Dendritic cell treated with granulocyte-macrophage colony-stimulating factor and Interleukin-4, amounts not matched to agents 40 ng/mL and 50 ng/mL, for 4 days (primary cell): Measurements from ENCODE around the gene IL6.
"Not testable (repeated sequence)": the region's sequence is repeated elsewhere in the genome, so short reads cannot be mapped to it uniquely, and the experiment has no call there.

ENCODE experiments used
- H3K27ac Mint-ChIP-seq: one replicate; pipeline ENCODE4 v1.8.0; 2022; ENCODE audit warnings: mild to moderate bottlenecking, mixed read lengths
- H3K27me3 Mint-ChIP-seq: one replicate; pipeline ENCODE4 v1.8.0; 2022; ENCODE audit warnings: mild to moderate bottlenecking, mixed read lengths
- H3K36me3 Mint-ChIP-seq: one replicate; pipeline ENCODE4 v1.8.0; 2022; ENCODE audit warnings: low read depth, mixed read lengths
- H3K4me1 Mint-ChIP-seq: one replicate; pipeline ENCODE4 v1.8.0; 2022; ENCODE audit warnings: low read depth, mixed read lengths
- H3K4me3 Mint-ChIP-seq: one replicate; pipeline ENCODE4 v1.8.0; 2022; ENCODE audit warnings: mild to moderate bottlenecking, moderate library complexity, mixed read lengths
- H3K9me3 Mint-ChIP-seq: one replicate; pipeline ENCODE4 v1.8.0; 2022; ENCODE audit warnings: mixed read lengths
- intact Hi-C: fragments of 100-400 bp; cut with micrococcal nuclease; formaldehyde crosslinking; loops from one replicate; pipeline ENCODE4 v1.15.0; 2022

IL6 gene

DNA sequence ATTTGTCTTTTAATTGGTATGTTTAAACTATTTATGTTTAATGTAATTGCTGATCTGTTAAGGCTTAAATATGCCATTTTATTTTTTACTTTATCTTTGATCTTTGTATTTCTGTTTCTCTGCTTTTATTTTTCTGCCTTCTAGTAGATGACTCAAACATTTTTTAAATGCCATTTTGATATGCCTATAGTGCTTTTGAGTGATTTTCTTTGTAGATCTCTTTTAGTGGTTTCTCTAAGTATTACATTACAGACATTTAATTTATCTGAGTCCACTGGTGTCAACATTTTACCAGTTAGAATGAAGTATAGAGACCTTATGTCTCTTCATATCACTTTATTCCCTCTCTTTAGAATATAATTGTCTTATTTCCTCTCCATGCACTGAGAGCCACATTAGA is 32.7 kb downstream of the IL6 start:
- Mint-ChIP-seq H3K9me3 (peaks cover 11% of the 10 kb centered on the region), H3K4me1 (no peaks in the 10 kb centered on the region), H3K27ac (no peak overlapping the region), H3K4me3 (no peak overlapping the region), H3K36me3 (no peaks in the 10 kb centered on the region), H3K27me3 (peaks cover 16% of the 10 kb centered on the region)
- intact Hi-C loops, result no loop called here

DNA sequence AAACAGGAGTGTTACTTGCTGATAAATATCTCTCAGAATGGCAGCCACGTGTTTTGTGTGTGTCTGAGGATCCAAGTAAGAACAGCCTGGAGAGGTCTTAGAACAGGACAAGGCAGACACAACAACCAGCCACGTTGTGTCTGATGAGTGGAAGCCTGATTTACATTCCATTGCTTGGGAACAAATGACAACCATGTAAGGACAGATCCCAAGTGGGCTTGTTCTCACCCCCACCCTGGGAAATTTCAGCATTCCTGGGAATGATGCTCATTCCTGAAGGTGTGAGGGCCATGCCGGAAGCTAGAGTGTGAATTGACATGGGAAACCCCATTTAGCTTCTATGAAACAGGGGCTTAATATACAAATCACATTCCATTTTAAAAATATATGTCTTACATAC is 35.9 kb downstream of the IL6 start:
- intact Hi-C loops, result no loop called here
- Mint-ChIP-seq H3K36me3 (no peaks in the 10 kb centered on the region), H3K4me3 (no peak overlapping the region), H3K27me3 (peaks cover 13% of the 10 kb centered on the region), H3K9me3 (peaks cover 11% of the 10 kb centered on the region), H3K4me1 (no peaks in the 10 kb centered on the region), H3K27ac (no peak overlapping the region)

DNA sequence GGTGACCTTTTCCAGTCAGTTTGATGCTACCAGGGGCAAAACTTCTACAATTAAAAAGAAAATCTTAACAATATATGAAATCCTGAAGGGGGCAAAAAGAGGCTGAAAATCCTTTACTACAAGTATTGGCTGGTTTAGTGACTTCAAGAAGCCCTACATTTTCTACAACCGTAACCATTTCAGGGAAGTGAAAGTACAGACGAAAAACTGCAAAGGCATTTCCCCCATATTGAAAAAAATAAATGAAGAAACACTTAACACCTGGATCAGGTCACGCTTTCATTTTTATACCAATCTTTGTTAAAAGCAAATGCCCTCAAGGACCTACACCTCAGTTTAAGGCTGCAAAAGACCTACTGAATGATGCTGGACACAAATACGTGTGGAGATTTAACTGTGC is 38.6 kb downstream of the IL6 start:
- Mint-ChIP-seq H3K27ac (no peak overlapping the region), H3K4me1 (no peaks in the 10 kb centered on the region), H3K36me3 (no peaks in the 10 kb centered on the region), H3K4me3 (no peak overlapping the region), H3K27me3 (peaks cover 15% of the 10 kb centered on the region), H3K9me3 (peaks cover 1% of the 10 kb centered on the region)
- intact Hi-C loops, result no loop called here

GRCh38 chr7:22771194-22771871 is 44.3 kb downstream of the IL6 start:
- H3K9me3 Mint-ChIP-seq, result no peaks in the 10 kb centered on the region
- no peaks in the 10 kb centered on the region for H3K36me3 Mint-ChIP-seq
- no peak overlapping the region for H3K4me3 Mint-ChIP-seq
- H3K27ac Mint-ChIP-seq, result no peak overlapping the region
- no peaks in the 10 kb centered on the region for H3K4me1 Mint-ChIP-seq
- intact Hi-C loops, result no loop called here
- peaks cover 9% of the 10 kb centered on the region for H3K27me3 Mint-ChIP-seq

DNA sequence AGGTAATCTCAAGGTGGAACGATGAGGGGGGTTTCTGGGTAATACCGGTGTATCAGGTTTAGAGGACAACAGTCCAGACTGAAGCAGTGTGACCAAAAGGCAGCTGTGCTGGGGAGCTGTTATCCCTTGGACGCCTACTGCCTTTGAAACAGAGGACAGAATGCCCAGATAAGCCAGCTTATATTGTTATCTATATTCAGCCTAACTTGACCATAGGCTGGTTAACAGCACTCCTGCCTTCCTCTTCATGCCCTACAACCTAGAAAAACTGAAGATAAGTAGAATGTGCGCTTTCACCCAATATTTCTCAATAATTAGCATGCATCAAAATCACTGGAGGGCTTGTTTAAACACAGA is 44.9 kb downstream of the IL6 start:
- no peaks in the 10 kb centered on the region for H3K36me3 Mint-ChIP-seq
- no peaks in the 10 kb centered on the region for H3K4me1 Mint-ChIP-seq
- no peaks in the 10 kb centered on the region for H3K9me3 Mint-ChIP-seq
- intact Hi-C loops, result no loop called here
- peaks cover 10% of the 10 kb centered on the region for H3K27me3 Mint-ChIP-seq
- H3K27ac Mint-ChIP-seq, result no peak overlapping the region
- no peak overlapping the region for H3K4me3 Mint-ChIP-seq

DNA sequence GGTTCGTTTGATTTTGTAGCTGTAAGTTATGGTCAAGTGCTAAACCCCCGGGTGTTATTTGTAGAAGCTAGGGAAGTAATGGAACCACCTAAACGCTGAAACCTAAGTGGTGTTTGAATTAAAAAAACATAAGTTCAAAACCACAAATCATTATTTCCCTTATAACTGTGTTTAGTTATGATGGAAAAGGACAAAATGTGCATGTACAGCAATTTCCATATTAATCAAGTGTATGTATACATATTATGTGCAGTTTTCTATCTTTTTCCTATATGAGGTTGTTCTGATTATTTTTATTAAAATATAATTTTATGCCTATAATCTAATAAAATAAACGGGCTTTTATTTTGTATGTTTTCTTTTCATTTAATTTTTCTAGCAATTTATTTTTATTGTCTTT is 45.9 kb downstream of the IL6 start:
- Mint-ChIP-seq H3K4me1 (no peaks in the 10 kb centered on the region), H3K4me3 (no peak overlapping the region), H3K27me3 (peaks cover 10% of the 10 kb centered on the region), H3K36me3 (no peaks in the 10 kb centered on the region), H3K27ac (no peak overlapping the region), H3K9me3 (no peaks in the 10 kb centered on the region)
- intact Hi-C loops, result no loop called here

DNA sequence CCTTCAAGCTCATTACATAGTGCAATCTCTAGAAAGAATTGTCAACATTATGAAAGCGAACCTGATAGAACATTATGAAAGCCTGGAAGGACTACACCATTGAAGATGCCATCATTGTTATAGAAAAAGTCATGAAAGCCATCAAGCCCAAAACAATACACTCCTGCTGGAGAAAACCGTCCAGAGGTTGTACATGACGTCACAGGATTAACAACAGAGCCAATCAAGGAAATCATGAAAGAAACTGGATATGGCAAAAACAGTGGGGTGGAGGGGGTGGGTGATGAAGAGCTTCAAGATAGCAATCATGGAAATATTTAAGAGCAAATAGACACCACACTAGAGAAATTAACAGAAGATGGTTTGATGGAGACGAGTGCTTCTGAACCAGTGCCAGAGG is 50.0 kb downstream of the IL6 start:
- no peaks in the 10 kb centered on the region for H3K4me1 Mint-ChIP-seq
- H3K27me3 Mint-ChIP-seq, result peaks cover 4% of the 10 kb centered on the region
- no peak overlapping the region for H3K4me3 Mint-ChIP-seq
- intact Hi-C loops, result loop anchor here (5.0 kb wide), 1 partner anchor 40 kb away; no protein-coding TSS in a partner anchor
- no peak overlapping the region for H3K27ac Mint-ChIP-seq
- no peaks in the 10 kb centered on the region for H3K9me3 Mint-ChIP-seq
- no peaks in the 10 kb centered on the region for H3K36me3 Mint-ChIP-seq

DNA sequence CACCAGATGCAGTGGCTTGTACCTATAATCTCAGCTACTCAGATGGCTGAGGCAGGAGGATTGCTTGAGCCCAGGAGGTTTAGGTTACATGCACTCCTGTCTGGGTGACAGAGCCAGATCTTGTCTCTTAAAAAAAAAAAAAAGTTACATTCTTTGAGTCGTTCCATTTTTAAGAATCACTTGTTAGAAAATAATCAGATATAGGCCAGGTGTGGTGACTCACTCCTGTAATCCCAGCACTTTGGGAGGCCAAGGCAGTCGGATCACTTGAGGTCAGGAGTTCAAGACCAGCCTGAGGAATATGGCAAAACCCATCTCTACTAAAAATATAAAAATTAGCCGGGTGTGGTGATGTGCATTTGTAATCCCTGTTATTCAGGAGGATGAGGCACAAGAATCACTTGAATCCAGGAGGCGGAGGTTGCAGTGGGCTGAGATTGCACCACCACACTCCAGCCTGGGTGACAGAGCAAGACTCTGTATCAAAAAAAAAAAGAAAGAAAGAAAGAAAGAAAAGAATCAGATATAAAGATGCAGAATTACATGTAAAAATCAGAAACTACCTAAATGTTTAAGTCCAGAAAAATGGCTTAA is 52.8 kb downstream of the IL6 start:
- H3K27me3 Mint-ChIP-seq, H3K9me3 Mint-ChIP-seq, H3K4me3 Mint-ChIP-seq, H3K4me1 Mint-ChIP-seq, H3K36me3 Mint-ChIP-seq, H3K27ac Mint-ChIP-seq: not testable (repeated sequence)
- intact Hi-C loops, result loop anchor here (5.0 kb wide), 2 partner anchors 43 to 53 kb away; partner anchors contain the start of gene IL6

DNA sequence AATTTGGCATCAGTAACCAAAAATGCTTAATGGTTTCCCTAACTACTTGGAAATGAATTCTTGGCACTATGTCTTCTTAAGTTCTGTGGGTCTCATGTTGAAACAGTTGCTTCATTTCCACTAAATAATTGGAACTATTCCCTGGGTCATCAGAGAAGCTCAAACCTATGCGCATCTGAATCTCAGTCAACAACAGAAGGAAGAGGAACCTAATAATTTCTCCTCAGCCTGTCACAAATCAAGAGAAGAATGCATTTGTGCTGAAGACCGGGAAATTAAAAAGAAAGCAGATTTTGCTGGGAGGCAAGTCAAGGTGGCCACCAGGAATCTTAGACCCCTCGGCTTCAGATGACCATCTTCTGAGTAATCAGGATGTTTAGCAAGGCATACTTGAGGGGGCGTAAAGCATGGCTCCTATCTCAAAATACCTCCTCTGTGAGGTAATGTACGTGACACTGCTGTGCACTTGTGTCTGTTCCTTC is 54.3 kb downstream of the IL6 start:
- Mint-ChIP-seq H3K4me1 (no peaks in the 10 kb centered on the region), H3K27ac (no peak overlapping the region), H3K36me3 (no peaks in the 10 kb centered on the region), H3K27me3 (peaks cover 9% of the 10 kb centered on the region), H3K4me3 (no peak overlapping the region), H3K9me3 (no peaks in the 10 kb centered on the region)
- intact Hi-C loops, result loop anchor here (5.0 kb wide), 1 partner anchor 54 kb away; the partner anchor contains the start of gene IL6
